GM23338 (cell line): ENCODE results near the gene SYMPK. TPM values are rescaled to one million over a fixed set of nuclear protein-coding genes. Genes with fewer than 3 reads are reported as not detected.

ENCODE experiments used
- ATAC-seq: fragments of 200-7000 bp; cut with Tn5 transposase; 3 replicates; pipeline ENCODE4 v1.9.1; 2020
- DNase-seq: peaks from one replicate; pipeline ENCODE4 v3.0.0-alpha.2; 2015; ENCODE audit warnings: low spot score
- H2AFZ ChIP-seq: fragments of 200-600 bp; sonication (generic); 2 replicates; pipeline ENCODE4 v1.8.0; 2016; ENCODE audit warnings: antibody characterized with exemption, mild to moderate bottlenecking, moderate library complexity
- H3F3A ChIP-seq: fragments of 200-600 bp; sonication (generic); replicated peaks from 2 replicates; pipeline ENCODE4 v1.8.0; 2017; ENCODE audit warnings: antibody characterized with exemption, mixed run types, low read depth
- H3K27ac ChIP-seq: fragments of 200-600 bp; sonication (generic); 2 replicates; pipeline ENCODE4 v1.6.1; 2016; ENCODE audit warnings: low read depth
- H3K27me3 ChIP-seq: fragments of 200-600 bp; sonication (generic); 2 replicates; pipeline ENCODE4 v1.8.0; 2016; ENCODE audit warnings: mild to moderate bottlenecking, mixed run types, moderate library complexity; ENCODE audit not compliant: insufficient read depth
- H3K36me3 ChIP-seq: fragments of 200-600 bp; sonication (generic); 2 replicates; pipeline ENCODE4 v1.8.0; 2016; ENCODE audit warnings: mild to moderate bottlenecking; ENCODE audit not compliant: insufficient read depth
- H3K4me1 ChIP-seq: fragments of 200-600 bp; sonication (generic); 2 replicates; pipeline ENCODE4 v1.8.0; 2016; ENCODE audit warnings: mild to moderate bottlenecking, moderate library complexity; ENCODE audit not compliant: insufficient read depth
- H3K4me2 ChIP-seq: fragments of 200-600 bp; sonication (generic); 2 replicates; pipeline ENCODE4 v1.7.1; 2017; ENCODE audit warnings: mixed run types
- H3K4me3 ChIP-seq: fragments of 200-600 bp; sonication (generic); 2 replicates; pipeline ENCODE4 v1.6.1; 2016; ENCODE audit warnings: mixed run types
- H3K79me2 ChIP-seq: fragments of 200-600 bp; sonication (generic); replicated peaks from 2 replicates; pipeline ENCODE4 v1.8.0; 2017; ENCODE audit warnings: mild to moderate bottlenecking; ENCODE audit not compliant: insufficient read depth
- H3K9me2 ChIP-seq: fragments of 200-600 bp; sonication (generic); 2 replicates; pipeline ENCODE4 v1.8.0; 2017; ENCODE audit not compliant: insufficient read depth
- H4K20me1 ChIP-seq: fragments of 200-600 bp; sonication (generic); replicated peaks from 2 replicates; pipeline ENCODE4 v1.8.0; 2017; ENCODE audit warnings: mild to moderate bottlenecking; ENCODE audit not compliant: insufficient read depth
- H3K27ac Mint-ChIP-seq: 2 replicates; pipeline ENCODE4 v1.8.0; 2020; ENCODE audit warnings: inconsistent platforms, mild to moderate bottlenecking, moderate library complexity, mixed read lengths
- H3K27me3 Mint-ChIP-seq: 3 replicates; pipeline ENCODE4 v1.8.0; 2022; ENCODE audit warnings: low read depth, mild to moderate bottlenecking, moderate library complexity, mixed read lengths, inconsistent platforms; ENCODE audit not compliant: insufficient read depth, poor library complexity
- H3K36me3 Mint-ChIP-seq: 3 replicates; pipeline ENCODE4 v1.8.0; 2021; ENCODE audit warnings: low read depth, mild to moderate bottlenecking, inconsistent platforms, moderate library complexity, mixed read lengths
- H3K4me1 Mint-ChIP-seq: 3 replicates; pipeline ENCODE4 v1.8.0; 2020; ENCODE audit warnings: mild to moderate bottlenecking, inconsistent platforms, mixed read lengths
- H3K4me3 Mint-ChIP-seq: 3 replicates; pipeline ENCODE4 v1.8.0; 2021; ENCODE audit warnings: moderate library complexity, mild to moderate bottlenecking, inconsistent platforms, mixed read lengths
- H3K9me3 Mint-ChIP-seq: 3 replicates; pipeline ENCODE4 v1.8.0; 2020; ENCODE audit warnings: moderate library complexity, mild to moderate bottlenecking, inconsistent platforms, mixed read lengths
- CREB1 ChIP-seq: fragments of 250-450 bp; sonication (Bioruptor Pico); IDR thresholded peaks from 2 replicates; pipeline ENCODE4 v1.5.0; 2020; ENCODE audit warnings: low read depth, mild to moderate bottlenecking, moderate library complexity
- CTCF ChIP-seq, 2 experiments: fragments of 200-600 bp in 1 of 2; sonication (generic) in 1 of 2; conservative IDR thresholded peaks; 2 replicates each; pipeline versions ENCODE4 v1.5.1 to v1.6.1; 2016 to 2017; ENCODE audit warnings: antibody characterized with exemption in 2 of 2, low read depth in 2 of 2, mild to moderate bottlenecking in 2 of 2, moderate library complexity in 1 of 2
- EZH2 ChIP-seq: fragments of 200-600 bp; sonication (generic); IDR thresholded peaks from one replicate; pipeline ENCODE4 v1.8.0; 2017; ENCODE audit warnings: antibody characterized with exemption, mild to moderate bottlenecking, low read depth; ENCODE audit not compliant: unreplicated experiment
- EZH2phosphoT487 ChIP-seq: fragments of 200-600 bp; sonication (generic); IDR thresholded peaks from one replicate; pipeline ENCODE4 v1.8.1; 2018; ENCODE audit warnings: antibody characterized with exemption; ENCODE audit not compliant: unreplicated experiment
- NANOG ChIP-seq: IDR thresholded peaks from 2 replicates; pipeline ENCODE4 v1.6.1; 2016; ENCODE audit warnings: antibody characterized with exemption, borderline replicate concordance
- REST ChIP-seq: IDR thresholded peaks from one replicate; pipeline ENCODE4 v1.6.1; 2018; ENCODE audit warnings: antibody characterized with exemption; ENCODE audit not compliant: unreplicated experiment
- ZNF114 ChIP-seq: fragments of 250-450 bp; sonication (Bioruptor Pico); IDR thresholded peaks from 2 replicates; pipeline ENCODE4 v1.5.0; 2020; ENCODE audit warnings: mild to moderate bottlenecking, moderate library complexity
- ZNF331 ChIP-seq: fragments of 250-450 bp; sonication (Bioruptor Pico); IDR thresholded peaks from 2 replicates; pipeline ENCODE4 v1.5.0; 2020; ENCODE audit warnings: low read depth, mild to moderate bottlenecking, moderate library complexity
- ZNF462 ChIP-seq: fragments of 250-450 bp; sonication (Bioruptor Pico); IDR thresholded peaks from 2 replicates; pipeline ENCODE4 v1.5.0; 2020; ENCODE audit warnings: mild to moderate bottlenecking, moderate library complexity
- polyA plus RNA-seq: library from polyadenylated mRNA; unstranded; fragments of >200 nt; fragmentation: Nextera tagmentation; extraction: Ambion mirVana; gene quantifications from 2 replicates; pipeline ENCODE4 v1.2.1, GENCODE V29; 2016
- total RNA-seq: library from RNA; depleted of rRNA; stranded (reverse); fragments of >200 nt; shearing (Covaris generic); gene quantifications from 2 replicates; pipeline ENCODE4 v1.2.3, GENCODE V29; 2014

SYMPK gene
- total and polyA plus RNA-seq, 2 experiments from 2014 or later = 36.8 to 82.1 TPM

- Mint-ChIP-seq H3K27ac (no peak overlapping the region), H3K27me3 (peaks cover 15% of the 10 kb centered on the region), H3K9me3 (no peaks in the 10 kb centered on the region; the same call in 2 of the 3 replicates), H3K4me1 (peaks cover 11% of the 10 kb centered on the region), H3K36me3 (no peaks in the 10 kb centered on the region), H3K4me3 (no peak overlapping the region)
- Histone ChIP-seq H3K4me2 (no peak overlapping the region), H3K4me3 (no peak overlapping the region), H3K27ac (no peak overlapping the region), H3K4me1 (no peaks in the 10 kb centered on the region), H3K27me3 (no peaks in the 10 kb centered on the region), H3F3A (no peaks in the 10 kb centered on the region), H4K20me1 (no peaks in the 10 kb centered on the region), H2AFZ (no peak overlapping the region; the same call in 1 of the 2 replicates), H3K36me3 (no peaks in the 10 kb centered on the region), H3K79me2 (no peaks in the 10 kb centered on the region), H3K9me2 (no peaks in the 10 kb centered on the region)
- no peak for DNase-seq
- ATAC-seq = no peak
- TF ChIP-seq ZNF462 (CRISPR knock-in tag) (no peak), ZNF331 (CRISPR knock-in tag) (no peak)
Observed at GRCh38 chr19:45801603-45802175, 61.3 kb downstream of the SYMPK start.

- H3K36me3 Mint-ChIP-seq = no peaks in the 10 kb centered on the region
- H3K9me3 Mint-ChIP-seq = no peaks in the 10 kb centered on the region; the same call in 2 of the 3 replicates
- H3K4me1 Mint-ChIP-seq = peaks cover 11% of the 10 kb centered on the region
- H2AFZ ChIP-seq = no peak overlapping the region
- ATAC-seq = no peak
- no peaks in the 10 kb centered on the region for H4K20me1 ChIP-seq
- H3K9me2 ChIP-seq = no peaks in the 10 kb centered on the region
- no peaks in the 10 kb centered on the region for H3K4me1 ChIP-seq
- H3F3A ChIP-seq = no peaks in the 10 kb centered on the region
- peaks cover 17% of the 10 kb centered on the region for H3K27me3 Mint-ChIP-seq
- H3K27ac Mint-ChIP-seq = no peak overlapping the region
- no peak overlapping the region for H3K27ac ChIP-seq
- H3K4me3 Mint-ChIP-seq = no peak overlapping the region
- no peak for DNase-seq
- H3K36me3 ChIP-seq = no peaks in the 10 kb centered on the region
- no peaks in the 10 kb centered on the region for H3K27me3 ChIP-seq
- no peak overlapping the region for H3K4me2 ChIP-seq
- no peak overlapping the region for H3K4me3 ChIP-seq
- no peaks in the 10 kb centered on the region for H3K79me2 ChIP-seq
- no peak for TF ChIP-seq ZNF114 (CRISPR knock-in tag)
- no peak for TF ChIP-seq CREB1 (CRISPR knock-in tag)
- TF ChIP-seq EZH2phosphoT487 = no peak
- no peak for TF ChIP-seq REST
- no peak for TF ChIP-seq NANOG
- TF ChIP-seq CTCF (conservative IDR thresholded peaks at IDR 0.05; ENCODE audit: low read depth in 2 of 2) = no peak
- TF ChIP-seq EZH2 = no peak
Observed at GRCh38 chr19:45800070-45800553, 62.8 kb downstream of the SYMPK start.
